Measurements from ENCODE around the gene MUCL3. TPM values are rescaled to one million over a fixed set of nuclear protein-coding genes. Genes with fewer than 3 reads are reported as not detected.
"Not testable (repeated sequence)": the region's sequence is repeated elsewhere in the genome, so short reads cannot be mapped to it uniquely, and the experiment has no call there.

The MUCL3 gene
- total RNA-seq, 1 experiment from 2014 or later: not detected

- Histone ChIP-seq H3K4me1 (ENCODE audit: insufficient read depth, low read length, poor library complexity, severe bottlenecking) (peaks cover 8% of the 10 kb centered on the region), H3K36me3 (ENCODE audit: insufficient read depth, low read length, poor library complexity, severe bottlenecking) (peaks cover 9% of the 10 kb centered on the region), H3K27me3 (replicated peaks; ENCODE audit: insufficient read depth, low read depth, low read length, poor library complexity) (no peaks in the 10 kb centered on the region), H3K9me3 (ENCODE audit: low read depth, low read length, poor library complexity, severe bottlenecking) (no peaks in the 10 kb centered on the region), H3K4me3 (ENCODE audit: low read depth, low read length, poor library complexity, severe bottlenecking) (no peak overlapping the region), H3K27ac (ENCODE audit: low read depth, low read length, poor library complexity, severe bottlenecking) (no peak overlapping the region)
- no peak for DNase-seq (ENCODE audit: low spot score)
- BruUV-seq (replicated peaks): no TSS peak
- ChIA-PET CTCF (no interaction called here), POLR2A (ENCODE audit: low non-redundant PET) (no interaction called here)
- intact Hi-C loops (cut with micrococcal nuclease; ENCODE audit: unreplicated experiment): no loop called here
- TF ChIP-seq EZH2 (IDR thresholded peaks at IDR 0.05; ENCODE audit: borderline replicate concordance, low read depth, low read length, poor library complexity, severe bottlenecking) (no peak), CTCF (conservative IDR thresholded peaks at IDR 0.05; ENCODE audit: low read depth, low read length) (no peak)
Observed at GRCh38 chr6:30903236-30903635, 37.5 kb upstream of the MUCL3 start.

- peak overlapping the region; percentile 95 for H3K4me3 ChIP-seq (ENCODE audit: low read depth, low read length, poor library complexity, severe bottlenecking)
- H3K9me3 ChIP-seq (ENCODE audit: low read depth, low read length, poor library complexity, severe bottlenecking); intact Hi-C loops (cut with micrococcal nuclease; ENCODE audit: unreplicated experiment); BruUV-seq (replicated peaks); H3K4me1 ChIP-seq (ENCODE audit: insufficient read depth, low read length, poor library complexity, severe bottlenecking); DNase-seq (ENCODE audit: low spot score); POLR2A ChIA-PET (ENCODE audit: low non-redundant PET); H3K27ac ChIP-seq (ENCODE audit: low read depth, low read length, poor library complexity, severe bottlenecking); H3K27me3 ChIP-seq (replicated peaks; ENCODE audit: insufficient read depth, low read depth, low read length, poor library complexity): not testable (repeated sequence)
- peaks cover 19% of the 10 kb centered on the region for H3K36me3 ChIP-seq (ENCODE audit: insufficient read depth, low read length, poor library complexity, severe bottlenecking)
- CTCF ChIA-PET: interaction anchor here (1.0 kb wide), 1 partner anchor 362 kb away, joined by 5 read pairs; no protein-coding TSS in a partner anchor
Observed at GRCh38 chr6:30907290-30907757, 33.4 kb upstream of the MUCL3 start.

GRCh38 chr6:30907758-30908591, 32.8 kb upstream of the MUCL3 start, which contains the start of gene GTF2H4:
Gene GTF2H4 (plus strand): TSS chr6:30908207.
- Histone ChIP-seq H3K27me3 (replicated peaks; ENCODE audit: insufficient read depth, low read depth, low read length, poor library complexity) (no peaks in the 10 kb centered on the region), H3K36me3 (ENCODE audit: insufficient read depth, low read length, poor library complexity, severe bottlenecking) (peaks cover 19% of the 10 kb centered on the region), H3K4me1 (ENCODE audit: insufficient read depth, low read length, poor library complexity, severe bottlenecking) (peaks cover 8% of the 10 kb centered on the region), H3K27ac (ENCODE audit: low read depth, low read length, poor library complexity, severe bottlenecking) (peak within 1 kb of the TSS; percentile 64), H3K9me3 (ENCODE audit: low read depth, low read length, poor library complexity, severe bottlenecking) (no peaks in the 10 kb centered on the region), H3K4me3 (ENCODE audit: low read depth, low read length, poor library complexity, severe bottlenecking) (peak within 1 kb of the TSS; percentile 95)
- DNase-seq (ENCODE audit: low spot score): peak; percentile 100
- POLR2A ChIA-PET (ENCODE audit: low non-redundant PET): no interaction called here
- CTCF ChIA-PET: no interaction called here
- BruUV-seq (replicated peaks): no TSS peak
- TF ChIP-seq CTCF (conservative IDR thresholded peaks at IDR 0.05; ENCODE audit: low read depth, low read length) (no peak), EZH2 (IDR thresholded peaks at IDR 0.05; ENCODE audit: borderline replicate concordance, low read depth, low read length, poor library complexity, severe bottlenecking) (no peak)
- intact Hi-C loops (cut with micrococcal nuclease; ENCODE audit: unreplicated experiment): no loop called here
